ENCODE results near the gene EIF4E2. TPM values are rescaled to one million over a fixed set of nuclear protein-coding genes. Genes with fewer than 3 reads are reported as not detected.
"Not testable (repeated sequence)": the region's sequence is repeated elsewhere in the genome, so short reads cannot be mapped to it uniquely, and the experiment has no call there.

EIF4E2 gene
- total RNA-seq, 1 donor from 2014 or later = 94.7 TPM

DNA sequence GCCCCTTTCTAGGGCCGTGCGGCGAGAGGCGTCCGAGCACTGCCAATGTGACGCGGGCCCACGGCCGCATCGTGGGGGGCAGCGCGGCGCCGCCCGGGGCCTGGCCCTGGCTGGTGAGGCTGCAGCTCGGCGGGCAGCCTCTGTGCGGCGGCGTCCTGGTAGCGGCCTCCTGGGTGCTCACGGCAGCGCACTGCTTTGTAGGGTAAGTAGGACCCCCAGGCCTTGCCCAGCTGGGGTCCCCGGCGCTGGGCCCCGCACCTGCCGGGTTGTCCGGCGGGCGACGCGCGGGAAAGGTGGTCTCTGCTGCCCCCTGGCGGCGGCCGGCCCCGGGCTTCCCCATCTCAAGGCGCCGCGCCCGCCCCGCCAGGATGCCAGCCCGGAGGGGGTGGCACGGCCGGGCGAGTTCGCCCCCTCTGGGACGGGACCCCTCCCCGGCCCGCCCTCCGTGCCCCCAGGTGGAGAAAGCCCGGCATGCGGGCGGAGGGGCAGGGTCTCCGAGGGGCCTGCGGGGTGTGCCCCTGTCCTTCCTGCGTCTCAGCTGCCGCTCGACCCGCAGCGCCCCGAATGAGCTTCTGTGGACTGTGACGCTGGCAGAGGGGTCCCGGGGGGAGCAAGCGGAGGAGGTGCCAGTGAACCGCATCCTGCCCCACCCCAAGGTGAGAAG, 28.4 kb upstream of the EIF4E2 start:
- DNase-seq (ENCODE audit: low read depth in 2 of 2) = peak in 1 of 2 donors; percentile 29

DNA sequence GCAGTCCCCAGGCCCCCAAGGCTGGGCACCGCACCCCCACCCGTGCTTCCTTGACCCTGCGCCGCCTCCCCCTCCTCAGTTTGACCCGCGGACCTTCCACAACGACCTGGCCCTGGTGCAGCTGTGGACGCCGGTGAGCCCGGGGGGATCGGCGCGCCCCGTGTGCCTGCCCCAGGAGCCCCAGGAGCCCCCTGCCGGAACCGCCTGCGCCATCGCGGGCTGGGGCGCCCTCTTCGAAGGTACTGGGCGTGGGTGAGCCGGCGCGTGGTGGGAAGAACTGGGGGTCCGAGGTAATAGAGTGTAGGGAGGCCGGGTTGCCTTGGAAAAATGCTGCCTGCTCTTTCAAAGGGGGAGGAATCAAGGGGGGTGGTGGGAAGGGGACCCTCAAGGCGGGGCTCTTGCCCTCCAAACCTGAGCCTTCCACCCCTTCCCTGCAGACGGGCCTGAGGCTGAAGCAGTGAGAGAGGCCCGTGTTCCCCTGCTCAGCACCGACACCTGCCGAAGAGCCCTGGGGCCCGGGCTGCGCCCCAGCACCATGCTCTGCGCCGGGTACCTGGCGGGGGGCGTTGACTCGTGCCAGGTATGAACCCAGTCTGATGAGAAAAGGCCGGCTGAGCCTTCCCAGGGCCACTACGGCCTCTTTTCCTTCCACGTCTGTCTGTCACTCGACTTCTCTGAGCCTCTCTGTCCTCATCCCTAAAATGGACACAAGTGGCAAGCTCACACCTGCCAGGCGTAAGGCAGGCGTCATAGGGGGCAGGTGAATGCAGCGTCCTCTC, 27.7 kb upstream of the EIF4E2 start:
- DNase-seq (ENCODE audit: low read depth in 2 of 2) = no peak

DNA sequence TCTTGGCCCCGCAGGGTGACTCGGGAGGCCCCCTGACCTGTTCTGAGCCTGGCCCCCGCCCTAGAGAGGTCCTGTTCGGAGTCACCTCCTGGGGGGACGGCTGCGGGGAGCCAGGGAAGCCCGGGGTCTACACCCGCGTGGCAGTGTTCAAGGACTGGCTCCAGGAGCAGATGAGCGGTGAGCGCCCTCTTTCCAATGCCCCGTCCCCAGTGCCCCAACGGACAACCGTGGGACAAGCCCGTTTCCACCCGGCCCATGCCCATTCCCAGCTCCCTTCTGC, 27.1 kb upstream of the EIF4E2 start:
- no peak for DNase-seq (ENCODE audit: low read depth in 2 of 2)

DNA sequence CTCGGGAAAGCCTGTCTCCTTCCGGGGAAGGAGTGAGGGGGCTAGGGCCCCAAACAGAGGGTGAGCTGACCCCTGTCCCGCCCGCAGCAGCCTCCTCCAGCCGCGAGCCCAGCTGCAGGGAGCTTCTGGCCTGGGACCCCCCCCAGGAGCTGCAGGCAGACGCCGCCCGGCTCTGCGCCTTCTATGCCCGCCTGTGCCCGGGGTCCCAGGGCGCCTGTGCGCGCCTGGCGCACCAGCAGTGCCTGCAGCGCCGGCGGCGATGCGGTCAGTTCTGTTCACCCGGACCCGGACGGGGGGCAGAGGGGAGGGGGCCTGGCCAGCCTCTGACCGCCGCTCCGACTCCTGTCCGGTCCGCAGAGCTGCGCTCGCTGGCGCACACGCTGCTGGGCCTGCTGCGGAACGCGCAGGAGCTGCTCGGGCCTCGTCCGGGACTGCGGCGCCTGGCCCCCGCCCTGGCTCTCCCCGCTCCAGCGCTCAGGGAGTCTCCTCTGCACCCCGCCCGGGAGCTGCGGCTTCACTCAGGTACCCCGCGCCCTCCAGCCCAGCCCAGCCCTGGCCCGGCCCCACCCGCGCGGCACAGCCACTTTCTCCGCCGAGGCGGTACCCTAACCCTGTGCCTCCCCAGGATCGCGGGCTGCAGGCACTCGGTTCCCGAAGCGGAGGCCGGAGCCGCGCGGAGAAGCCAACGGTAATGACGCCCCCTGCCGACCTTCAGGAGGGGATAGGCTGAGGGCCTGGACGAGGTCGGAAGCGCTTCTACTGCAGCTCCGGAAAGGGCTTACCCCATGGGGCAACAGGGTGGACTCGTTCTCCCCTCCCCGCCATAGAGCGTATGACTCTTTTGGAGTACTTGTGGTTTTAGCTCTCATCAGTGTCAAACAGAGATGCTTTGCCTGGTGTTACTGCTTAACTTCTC, 26.5 kb upstream of the EIF4E2 start:
- peak in 1 of 2 donors; percentile 37 for DNase-seq (ENCODE audit: low read depth in 2 of 2)

DNA sequence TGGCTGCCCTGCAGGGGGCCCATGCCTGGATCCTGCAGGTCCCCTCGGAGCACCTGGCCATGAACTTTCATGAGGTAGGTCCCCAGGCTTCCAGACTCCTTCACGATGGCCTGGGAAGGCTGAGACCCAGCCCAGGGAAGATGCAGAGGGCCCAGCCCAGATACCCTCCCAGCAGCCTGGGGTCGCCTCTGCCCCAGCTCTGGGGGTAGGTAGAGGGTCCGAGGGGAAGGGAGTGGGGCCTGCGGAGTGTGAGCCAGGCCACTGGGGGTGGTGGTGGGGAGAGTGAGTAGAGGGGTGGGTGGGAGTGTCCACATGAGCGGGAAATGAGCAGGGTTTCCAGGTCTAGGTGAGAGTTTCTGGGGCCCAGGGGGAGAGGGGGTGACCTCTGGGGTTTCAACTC, 25.7 kb upstream of the EIF4E2 start:
- no peak for DNase-seq (ENCODE audit: low read depth in 2 of 2)

DNA sequence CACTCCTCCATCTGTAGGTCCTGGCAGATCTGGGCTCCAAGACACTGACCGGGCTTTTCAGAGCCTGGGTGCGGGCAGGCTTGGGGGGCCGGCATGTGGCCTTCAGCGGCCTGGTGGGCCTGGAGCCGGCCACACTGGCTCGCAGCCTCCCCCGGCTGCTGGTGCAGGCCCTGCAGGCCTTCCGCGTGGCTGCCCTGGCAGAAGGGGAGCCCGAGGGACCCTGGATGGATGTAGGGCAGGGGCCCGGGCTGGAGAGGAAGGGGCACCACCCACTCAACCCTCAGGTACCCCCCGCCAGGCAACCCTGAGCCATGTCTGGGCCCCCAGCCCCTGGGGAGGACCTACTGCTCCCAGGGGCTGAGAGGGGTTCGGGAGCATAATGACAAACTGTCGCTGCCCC, 25.3 kb upstream of the EIF4E2 start:
- DNase-seq (ENCODE audit: low read depth in 2 of 2) = no peak

DNA sequence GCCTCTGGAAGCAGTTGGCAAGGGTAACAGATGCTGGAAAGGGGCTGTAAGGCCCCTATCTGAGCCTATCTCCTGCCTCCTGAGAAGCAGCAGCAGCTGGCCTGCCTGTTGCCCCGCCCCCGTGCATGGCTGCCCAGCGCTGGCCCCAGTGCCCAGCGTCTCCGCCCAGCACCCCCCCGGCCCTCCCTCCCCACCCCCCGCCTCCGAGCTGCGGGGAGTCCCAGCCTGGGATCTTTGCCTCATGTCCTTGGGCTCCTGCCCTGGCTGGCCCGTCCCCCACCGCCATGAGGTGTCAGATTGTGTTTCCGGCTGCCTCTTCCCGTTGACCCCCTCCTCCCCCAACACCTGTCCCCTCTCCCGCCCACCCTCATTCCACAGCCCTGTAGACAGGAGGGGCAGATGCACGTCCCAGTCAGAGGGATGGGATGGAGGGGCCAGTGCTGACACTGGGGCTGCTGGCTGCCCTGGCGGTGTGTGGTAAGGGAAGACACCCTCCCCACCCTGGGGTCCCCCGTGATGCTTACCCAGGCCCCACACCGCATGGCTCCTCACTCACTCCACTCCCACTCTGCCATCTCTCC, 24.6 kb upstream of the EIF4E2 start, which contains the start of gene CHRND:
CHRND (plus strand) TSS at position 370 of the 581 bp plus-strand sequence; CDS start at position 426, 56 bp downstream.
- DNase-seq (ENCODE audit: low read depth in 2 of 2) = no peak

DNA sequence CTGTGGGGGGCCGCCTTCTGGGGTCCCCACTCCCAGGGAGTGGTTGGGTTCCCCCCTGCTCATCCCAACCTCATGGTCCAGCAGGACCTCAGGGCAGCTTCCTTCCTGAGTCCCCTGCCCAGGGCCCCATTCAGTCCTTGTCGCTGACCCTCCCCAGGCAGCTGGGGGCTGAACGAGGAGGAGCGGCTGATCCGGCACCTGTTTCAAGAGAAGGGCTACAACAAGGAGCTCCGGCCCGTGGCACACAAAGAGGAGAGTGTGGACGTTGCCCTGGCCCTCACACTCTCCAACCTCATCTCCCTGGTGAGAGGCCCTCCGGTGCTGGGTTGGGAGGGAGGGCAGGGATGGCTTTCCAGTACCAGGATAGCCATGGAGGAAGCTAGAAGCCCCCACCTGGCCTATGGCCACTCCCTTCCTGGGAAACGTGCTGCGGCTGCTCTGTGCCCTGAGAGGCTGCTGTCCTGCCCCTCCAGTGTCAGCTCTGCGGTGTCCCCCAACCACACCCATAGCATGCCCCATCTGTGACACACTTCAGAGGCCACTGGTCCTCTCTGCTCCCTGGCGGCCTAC, 24.0 kb upstream of the EIF4E2 start:
- DNase-seq (ENCODE audit: low read depth in 2 of 2) = no peak

DNA sequence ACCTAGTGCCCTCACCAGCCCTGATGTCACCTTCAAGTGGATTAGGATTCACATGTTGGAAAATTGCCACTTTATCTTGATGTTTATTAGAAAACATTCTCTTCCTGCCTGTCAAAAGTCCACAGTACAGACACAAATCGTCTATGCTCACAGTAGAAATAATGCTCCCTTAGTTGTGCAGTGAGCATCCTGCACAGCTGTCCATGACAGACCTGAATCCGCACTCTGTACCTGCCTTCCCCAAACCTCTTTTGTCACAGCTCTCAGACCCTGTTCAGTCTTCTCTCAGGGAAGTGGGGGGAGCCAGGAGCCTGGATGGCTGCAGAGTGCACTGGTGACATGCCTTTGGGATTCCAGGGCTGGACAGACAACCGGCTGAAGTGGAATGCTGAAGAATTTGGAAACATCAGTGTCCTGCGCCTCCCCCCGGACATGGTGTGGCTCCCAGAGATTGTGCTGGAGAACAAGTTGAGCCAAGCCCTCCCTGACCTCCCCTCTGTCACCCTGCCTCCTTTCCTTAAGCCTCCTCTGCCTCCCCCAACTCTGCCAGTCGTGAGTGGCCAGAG, 22.5 kb upstream of the EIF4E2 start:
- no peak for DNase-seq (ENCODE audit: low read depth in 2 of 2)

DNA sequence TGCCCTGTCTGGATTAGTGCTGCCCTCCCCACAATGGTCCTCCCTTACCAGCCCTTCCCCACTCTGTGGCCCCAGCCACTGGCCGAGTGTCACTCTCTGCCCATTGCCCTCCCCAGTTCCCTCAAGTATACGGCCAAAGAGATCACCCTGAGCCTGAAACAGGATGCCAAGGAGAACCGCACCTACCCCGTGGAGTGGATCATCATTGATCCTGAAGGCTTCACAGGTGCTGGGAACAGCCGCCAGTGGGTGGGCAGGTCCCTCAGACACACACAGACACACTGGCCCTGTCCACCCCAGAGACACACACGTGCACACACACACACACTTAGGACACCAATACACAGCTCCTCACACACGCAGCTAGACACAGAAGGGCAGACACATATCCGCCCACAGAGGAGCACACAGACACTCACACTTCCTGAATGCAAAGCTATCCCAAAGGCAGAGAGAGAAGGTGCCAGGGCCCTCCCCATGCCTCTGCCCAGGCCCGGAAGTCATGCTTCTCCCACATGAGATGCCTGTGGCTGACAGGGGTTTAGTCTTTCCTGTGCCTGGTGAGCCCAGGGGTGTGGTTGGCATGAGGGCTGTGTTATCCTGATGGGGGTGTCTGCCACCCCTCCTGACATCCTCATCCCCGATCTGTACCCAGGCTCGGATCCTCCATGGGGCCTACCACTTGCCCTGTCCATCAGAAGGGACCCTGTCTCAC, 21.6 kb upstream of the EIF4E2 start:
- peak in 1 of 2 donors; percentile 13 for DNase-seq (ENCODE audit: low read depth in 2 of 2)

DNA sequence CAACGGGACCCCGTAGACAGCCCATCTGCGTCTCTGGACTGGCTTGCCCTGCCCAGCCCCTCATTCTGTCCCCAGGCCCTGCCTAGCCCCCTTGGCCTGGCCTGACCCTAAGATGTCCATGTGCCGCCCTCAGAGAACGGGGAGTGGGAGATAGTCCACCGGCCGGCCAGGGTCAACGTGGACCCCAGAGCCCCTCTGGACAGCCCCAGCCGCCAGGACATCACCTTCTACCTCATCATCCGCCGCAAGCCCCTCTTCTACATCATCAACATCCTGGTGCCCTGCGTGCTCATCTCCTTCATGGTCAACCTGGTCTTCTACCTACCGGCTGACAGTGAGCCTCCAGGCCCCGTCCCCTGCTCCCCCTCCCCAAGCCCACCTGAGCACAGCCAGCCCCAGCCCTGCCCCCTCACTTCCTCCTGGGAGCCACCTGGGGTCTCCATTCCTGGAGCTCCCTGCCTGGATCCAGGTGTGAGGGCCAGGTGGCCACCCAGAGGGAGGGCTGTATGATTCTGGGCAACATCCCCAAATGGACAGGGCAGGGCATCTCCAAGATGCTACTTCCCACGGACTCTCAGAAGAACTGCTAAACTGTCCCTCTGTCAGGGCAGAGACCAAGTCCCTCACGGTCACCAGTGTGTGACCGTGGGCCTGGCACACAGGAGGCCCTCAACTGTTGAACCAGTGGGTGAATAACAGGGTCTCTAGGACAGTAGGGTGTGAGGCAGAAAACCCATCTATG, 20.5 kb upstream of the EIF4E2 start:
- no peak for DNase-seq (ENCODE audit: low read depth in 2 of 2)

DNA sequence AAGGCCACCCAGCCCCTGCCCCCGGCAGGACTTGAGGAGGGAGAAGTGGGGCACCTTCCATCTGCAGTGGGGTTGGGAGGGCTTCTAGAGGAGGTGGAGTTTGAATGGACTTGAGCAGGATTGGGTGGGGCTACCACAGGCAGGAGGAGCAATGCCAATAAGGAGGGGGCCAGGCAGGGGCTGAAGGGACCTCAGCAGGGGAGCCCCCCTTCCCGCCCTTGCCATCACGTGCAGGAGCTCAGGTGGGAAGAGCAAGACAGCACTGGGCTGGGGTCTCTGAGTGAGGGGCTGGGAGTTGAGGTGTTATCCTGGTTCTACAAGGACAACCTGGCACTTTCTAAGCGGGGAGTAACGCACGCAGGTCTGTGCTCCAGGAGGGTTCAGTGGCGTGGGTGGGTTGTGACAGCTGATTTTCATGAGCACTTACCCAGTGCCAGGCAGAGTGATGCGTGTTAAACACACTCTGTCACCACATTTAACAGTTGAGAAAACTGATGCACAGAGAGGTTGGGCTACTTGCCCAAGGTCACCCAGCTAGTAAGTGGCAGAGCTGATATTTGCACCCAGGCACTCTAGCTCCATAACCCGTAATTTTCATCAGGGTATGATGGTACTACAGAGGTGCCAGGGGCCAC, 19.7 kb upstream of the EIF4E2 start:
- no peak for DNase-seq (ENCODE audit: low read depth in 2 of 2)

DNA sequence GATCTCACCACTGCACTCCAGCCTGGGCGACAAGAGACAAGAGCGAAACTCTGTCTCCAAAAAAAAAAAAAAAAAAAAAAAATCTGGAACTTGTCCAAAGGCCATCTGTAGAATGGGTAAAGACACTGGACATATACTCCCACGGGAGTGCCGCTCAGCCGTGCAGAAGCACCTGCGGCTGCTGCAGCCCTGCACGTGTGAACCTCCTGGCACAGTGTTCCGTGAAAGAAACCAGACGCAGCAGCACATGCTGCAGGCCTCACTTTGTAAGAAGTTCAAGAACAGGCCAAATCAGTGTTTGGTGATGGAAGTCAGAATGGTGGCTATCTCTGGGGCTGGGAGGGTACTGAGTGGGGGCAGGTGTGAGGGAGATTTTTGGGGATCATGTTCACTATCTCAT, 18.1 kb upstream of the EIF4E2 start:
- no peak for DNase-seq (ENCODE audit: low read depth in 2 of 2)

DNA sequence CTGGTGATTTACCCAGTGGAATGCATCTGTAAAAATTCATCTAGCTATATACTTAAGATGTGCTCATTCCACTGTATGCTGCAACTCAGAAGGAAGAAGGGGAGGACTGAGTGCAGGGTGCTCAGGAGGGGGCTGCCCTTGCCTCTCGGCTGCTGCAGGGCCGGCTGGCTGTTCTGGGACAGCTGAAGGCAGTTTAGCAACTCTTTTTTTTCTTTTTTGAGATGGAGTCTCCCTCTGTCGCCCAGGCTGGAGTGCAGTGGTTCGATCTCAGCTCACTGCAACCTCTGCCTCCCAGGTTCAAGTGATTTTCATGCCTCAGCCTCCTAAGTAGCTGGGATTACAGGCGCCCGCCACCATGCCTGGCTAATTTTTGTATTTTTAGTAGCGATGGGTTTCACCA, 17.7 kb upstream of the EIF4E2 start:
- not testable (repeated sequence) for DNase-seq (ENCODE audit: low read depth in 2 of 2)

DNA sequence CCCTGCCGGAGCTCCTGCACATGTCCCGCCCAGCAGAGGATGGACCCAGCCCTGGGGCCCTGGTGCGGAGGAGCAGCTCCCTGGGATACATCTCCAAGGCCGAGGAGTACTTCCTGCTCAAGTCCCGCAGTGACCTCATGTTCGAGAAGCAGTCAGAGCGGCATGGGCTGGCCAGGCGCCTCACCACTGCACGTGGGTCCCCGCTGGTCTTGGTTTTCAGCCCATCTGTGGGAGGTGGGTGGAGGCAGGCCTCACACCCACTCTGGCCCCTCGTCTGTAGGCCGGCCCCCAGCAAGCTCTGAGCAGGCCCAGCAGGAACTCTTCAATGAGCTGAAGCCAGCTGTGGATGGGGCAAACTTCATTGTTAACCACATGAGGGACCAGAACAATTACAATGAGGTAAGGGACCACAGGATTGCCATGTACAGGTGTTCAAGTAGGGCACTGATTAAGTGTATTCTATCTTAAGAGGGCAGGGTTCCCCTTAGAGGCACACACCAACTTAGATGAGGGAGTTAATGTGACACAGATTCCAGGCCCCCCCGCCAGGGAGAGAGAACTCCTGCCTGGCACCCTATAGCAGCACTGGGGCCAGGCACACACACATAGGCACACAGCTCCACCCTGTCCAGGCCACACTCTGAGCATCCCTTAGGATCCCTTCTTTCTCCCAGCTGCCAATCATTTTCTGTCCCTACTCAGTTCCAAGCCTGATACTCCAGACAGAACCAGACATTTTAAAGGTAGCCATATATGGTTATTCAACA, 16.4 kb upstream of the EIF4E2 start:
- DNase-seq (ENCODE audit: low read depth in 2 of 2) = no peak

DNA sequence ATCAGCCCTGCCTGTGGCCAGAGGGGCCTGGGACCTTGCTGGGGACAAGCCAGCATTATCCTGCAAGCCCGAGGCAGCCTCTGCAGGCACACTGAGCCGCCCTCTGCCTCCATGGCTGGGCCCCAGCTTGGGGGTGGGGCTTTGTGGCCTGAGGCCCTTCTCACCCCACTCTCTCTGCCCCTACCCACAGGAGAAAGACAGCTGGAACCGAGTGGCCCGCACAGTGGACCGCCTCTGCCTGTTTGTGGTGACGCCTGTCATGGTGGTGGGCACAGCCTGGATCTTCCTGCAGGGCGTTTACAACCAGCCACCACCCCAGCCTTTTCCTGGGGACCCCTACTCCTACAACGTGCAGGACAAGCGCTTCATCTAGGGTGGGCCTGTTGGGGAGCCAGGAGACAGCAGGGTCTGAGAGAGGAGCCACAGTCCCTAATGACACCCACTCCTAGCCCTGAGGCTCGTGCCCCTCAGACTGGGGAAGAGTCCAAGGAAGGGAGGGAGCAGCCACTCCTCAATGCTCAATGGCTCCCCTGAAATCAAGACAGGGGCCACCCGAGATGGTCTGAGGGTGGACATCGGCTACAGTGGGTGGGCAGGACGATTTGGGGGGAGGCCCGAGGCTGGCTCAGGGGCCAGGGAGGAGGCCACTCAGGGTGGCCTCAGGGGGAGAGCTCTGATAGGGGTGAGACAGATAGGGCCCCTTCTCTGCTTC, 15.4 kb upstream of the EIF4E2 start:
- DNase-seq (ENCODE audit: low read depth in 2 of 2) = no peak

DNA sequence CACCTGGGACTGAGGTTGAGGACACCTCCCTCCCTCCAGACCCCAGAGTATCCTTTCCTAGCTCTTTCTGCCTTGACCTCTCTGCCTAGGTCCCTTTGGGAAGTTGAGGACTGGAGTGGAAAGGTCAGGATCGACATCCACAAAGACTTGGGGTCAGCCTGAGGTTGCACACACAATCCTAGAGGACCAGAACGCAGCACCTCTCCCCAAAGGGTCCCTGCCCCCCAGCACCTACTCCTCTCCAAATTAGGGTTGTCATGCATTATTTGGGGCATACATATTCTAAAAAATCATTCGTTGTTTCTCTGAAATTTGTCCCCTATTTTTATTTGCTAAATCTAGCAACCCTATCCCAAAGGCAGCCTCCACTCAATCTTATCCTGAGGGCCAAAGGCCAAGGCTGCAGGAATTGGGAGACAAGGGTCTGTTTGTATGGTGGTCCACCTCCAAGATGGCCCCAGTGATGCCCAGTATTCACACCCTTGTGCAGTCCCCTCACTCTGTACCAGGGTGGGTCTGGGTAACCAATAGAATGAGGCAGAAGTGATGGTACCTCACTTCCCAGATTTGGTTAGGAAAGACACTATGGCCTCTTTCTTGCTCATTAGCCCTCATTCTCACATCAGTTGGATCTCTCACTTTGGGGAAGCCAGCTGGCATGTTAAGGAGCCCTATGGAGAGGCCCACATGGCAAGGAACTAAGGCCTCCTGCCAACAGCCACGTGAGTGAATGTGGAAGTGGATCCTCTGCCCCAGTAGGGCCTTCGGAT, 14.5 kb upstream of the EIF4E2 start:
- DNase-seq (ENCODE audit: low read depth in 2 of 2) = no peak
